GM12873 (cell line): ENCODE results near the gene HOXA5.

ENCODE experiments used
- CTCF ChIP-seq: IDR thresholded peaks from 2 replicates; pipeline ENCODE4 v1.5.1; 2012; ENCODE audit warnings: low read depth, mild to moderate bottlenecking, moderate library complexity, low read length, control low read depth; ENCODE audit not compliant: insufficient read depth; ENCODE audit errors: missing control alignments

HOXA5 gene

DNA sequence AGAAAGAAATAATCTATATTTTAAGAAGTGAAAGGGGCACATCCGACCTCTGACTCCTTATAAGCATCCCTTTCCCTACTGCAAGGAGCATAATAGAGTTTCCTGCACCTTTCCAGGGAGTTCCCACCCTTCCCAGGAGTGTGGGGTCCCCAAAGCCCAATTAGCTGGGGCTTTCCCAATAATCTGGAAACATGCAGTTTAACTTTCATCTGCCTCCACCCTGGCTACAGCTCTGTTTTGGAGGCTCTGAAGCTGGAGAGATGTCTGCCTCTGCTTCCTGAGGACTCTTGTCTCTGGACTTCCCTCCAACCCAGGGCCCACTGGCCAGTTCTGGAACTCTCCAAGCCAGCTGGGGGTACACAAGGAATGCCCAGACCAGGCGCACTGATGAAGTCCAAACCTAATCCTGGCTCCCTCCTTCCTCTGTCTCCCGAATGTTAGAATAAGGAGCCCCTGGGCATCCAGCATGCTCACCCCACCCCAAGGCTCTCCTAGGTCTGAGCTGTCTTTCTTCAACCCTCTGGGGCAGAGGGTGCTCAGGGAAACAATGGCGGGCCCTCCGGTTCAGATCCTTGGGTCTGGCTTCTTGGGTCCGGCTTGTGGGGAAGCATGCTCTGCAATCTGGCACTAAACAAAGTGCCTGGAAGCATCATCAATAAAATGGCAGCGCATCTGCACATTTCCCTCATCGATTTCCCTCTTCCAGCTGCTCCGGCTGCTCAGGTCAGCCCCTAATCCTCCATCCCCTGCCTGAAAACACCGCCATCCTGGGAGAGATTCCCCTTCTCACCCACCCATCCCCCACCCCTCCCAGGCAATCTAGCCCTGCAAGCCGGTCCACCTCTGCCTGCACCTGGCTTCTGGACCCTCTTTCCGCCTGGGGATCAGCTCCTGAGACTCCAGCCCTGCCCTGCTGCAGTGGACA is 26.3 kb downstream of the HOXA5 start:
- TF ChIP-seq CTCF, result no peak

GRCh38 chr7:27116031-27116961 is 27.2 kb downstream of the HOXA5 start:
- no peak for TF ChIP-seq CTCF

- no peak for TF ChIP-seq CTCF
Observed at GRCh38 chr7:27115221-27116026, 28.1 kb downstream of the HOXA5 start.

DNA sequence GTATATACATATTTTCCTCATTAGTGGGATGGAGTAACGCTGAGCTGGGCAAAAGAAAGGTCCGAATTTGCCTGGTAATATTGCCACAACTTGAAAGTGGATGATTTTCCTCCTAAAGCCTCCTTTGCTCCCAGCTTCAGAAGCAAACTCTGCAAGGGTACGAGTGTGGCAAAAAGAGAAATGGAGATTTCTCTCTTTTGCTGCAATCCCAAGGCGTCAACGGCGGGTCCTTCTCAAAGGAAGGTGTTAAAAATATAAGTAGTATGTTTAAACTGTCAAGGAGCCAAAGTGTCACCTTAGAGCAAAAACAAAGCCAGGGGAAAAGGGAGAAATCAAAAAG is 28.6 kb downstream of the HOXA5 start:
- no peak for TF ChIP-seq CTCF

- no peak for TF ChIP-seq CTCF
Observed at GRCh38 chr7:27113991-27114769, 29.3 kb downstream of the HOXA5 start.

DNA sequence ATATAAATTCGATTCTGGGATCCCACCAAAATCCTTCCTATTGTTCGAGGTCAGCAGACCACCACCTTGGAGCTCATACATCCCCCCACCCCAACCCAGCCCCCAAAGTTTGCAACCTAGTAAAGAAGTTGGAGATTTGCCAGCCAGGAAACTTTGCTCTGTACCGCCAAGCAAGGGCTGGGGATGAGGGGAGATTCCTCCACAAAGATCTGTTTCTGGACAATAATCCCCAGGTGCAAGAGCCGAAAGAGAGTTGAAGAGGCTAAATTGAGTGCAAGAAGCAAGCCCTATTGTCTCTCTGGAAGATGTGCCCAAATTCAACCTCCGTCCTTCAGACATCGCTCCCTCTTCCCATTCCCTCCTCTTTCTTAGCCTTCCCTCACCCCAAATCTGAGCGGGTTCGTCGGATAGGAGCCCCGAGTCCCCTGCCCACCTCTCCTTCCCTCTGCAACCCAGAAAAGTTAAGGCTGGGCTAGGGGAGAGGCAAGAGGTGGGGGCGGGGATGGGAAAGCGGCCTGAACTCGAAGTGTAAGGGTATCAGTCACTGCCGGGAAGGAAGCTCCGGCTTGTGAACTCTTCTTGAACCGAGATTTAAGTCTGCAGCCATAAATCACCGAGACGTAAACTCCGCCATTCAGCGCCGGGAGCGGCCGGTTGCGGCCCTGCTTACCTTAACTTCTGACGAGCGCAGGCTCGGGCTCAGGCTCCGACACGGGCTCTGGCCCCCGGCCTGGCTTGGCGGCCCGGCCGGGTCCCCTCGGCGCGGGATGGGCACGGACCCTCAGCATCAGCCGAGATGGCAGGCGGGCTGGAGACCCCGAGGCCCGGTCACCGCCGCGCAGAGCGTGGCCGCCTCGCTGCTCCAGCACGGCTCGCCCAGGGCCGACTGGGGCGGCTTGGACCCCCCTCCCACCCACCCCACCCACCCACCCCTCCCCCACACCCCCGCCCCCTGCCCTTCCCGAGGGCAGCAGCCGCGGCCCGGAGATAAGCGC is 30.2 kb downstream of the HOXA5 start:
- TF ChIP-seq CTCF, result no peak
